ENCODE data around the gene MAP4K4.

Gene MAP4K4

GRCh38 chr2:101844055-101844635 lies 146.6 kb downstream of the MAP4K4 start:
- DNase-seq: no peak

- DNase-seq: no peak
Observed at GRCh38 chr2:101846973-101847372, 149.5 kb downstream of the MAP4K4 start.

GRCh38 chr2:101847661-101848339 lies 150.3 kb downstream of the MAP4K4 start:
- no peak for DNase-seq

DNA sequence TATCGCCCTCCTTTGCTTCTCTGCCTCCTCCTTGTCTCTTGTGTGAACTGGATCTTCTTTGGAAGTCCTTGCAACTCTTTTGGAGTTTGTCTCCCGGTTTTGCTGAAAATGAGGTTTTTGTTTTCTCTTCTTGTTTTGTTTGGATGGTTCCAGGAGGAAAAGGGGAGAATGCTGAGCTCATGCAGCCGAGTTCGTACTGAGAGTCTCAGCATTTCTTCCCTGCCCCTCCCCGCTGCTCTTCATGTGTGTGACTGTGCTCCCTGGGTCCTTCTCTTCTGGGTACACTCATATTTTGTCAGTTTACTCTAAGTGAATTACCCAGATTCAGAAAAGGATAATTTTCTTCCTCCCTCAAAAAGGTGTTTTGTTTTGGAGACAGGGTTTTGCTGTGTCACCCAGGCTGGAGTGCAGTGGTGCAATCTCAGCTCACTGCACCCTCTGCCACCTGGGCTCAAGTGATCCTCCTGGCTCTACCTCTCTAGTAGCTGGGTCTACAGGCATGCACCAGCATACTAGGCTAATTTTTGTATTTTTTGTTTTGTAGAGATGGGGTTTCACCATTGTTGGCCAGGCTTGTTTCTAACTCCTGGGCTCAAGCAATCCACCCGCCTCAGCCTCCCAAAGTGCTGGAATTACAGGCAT lies 151.4 kb downstream of the MAP4K4 start:
- no peak for DNase-seq

DNA sequence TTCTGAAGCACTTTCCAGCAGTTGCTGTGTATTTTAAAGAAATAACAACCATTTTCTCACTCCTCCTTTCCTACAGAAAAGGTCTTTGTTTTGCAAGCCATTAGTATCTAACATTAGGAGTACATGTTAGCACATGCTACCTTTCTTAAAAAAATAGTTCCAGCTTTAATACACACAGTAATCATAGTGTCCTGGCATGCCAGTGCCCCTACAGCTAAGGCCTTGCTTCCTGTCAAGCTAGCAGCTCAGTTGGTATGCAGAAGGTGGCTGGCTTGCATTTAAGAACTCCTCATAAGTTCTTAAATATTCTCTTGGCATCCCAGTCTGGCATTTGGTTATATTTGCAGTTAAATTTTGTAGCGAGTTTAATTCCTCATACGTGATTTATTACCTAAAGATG lies 152.9 kb downstream of the MAP4K4 start:
- no peak for DNase-seq

DNA sequence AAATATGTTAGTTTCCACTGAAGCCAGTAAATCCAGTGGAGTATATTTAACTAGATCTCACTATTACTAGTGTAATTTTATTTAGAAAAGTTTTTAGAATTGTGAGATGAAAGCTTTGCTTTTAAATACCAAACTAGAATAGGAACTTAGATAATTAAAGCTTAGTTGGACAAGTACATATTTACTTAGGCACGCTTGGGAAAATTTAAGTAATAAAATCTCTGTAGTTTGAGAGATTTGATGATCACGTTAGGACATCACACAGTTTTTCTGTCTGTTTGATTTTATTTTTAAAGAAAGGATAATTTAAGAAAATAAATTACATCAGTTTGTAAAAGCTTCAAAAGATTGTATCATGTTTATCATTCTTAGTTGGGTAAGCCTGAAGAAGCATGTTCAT lies 153.5 kb downstream of the MAP4K4 start:
- DNase-seq: no peak

GRCh38 chr2:101852824-101853223 lies 155.3 kb downstream of the MAP4K4 start:
- DNase-seq: no peak

DNA sequence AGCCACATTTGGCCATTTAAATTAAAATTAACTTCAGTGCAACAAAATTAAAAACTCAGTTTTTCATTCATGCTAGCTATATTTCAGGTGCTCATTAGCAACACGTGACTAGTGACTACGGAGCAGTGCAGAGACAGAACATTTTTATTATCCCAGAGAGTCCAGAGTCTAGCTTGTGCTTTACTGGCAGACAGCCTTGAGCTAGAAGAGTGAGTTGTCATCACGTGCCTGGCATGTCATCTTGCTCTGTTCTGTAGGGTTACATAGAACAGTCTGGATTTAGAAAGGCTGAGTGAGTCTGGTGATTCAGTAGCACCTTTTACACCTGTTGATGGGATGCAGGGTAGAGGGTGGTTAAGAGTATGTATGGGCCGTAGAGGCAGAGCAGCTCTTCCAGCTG lies 157.4 kb downstream of the MAP4K4 start:
- DNase-seq: no peak

DNA sequence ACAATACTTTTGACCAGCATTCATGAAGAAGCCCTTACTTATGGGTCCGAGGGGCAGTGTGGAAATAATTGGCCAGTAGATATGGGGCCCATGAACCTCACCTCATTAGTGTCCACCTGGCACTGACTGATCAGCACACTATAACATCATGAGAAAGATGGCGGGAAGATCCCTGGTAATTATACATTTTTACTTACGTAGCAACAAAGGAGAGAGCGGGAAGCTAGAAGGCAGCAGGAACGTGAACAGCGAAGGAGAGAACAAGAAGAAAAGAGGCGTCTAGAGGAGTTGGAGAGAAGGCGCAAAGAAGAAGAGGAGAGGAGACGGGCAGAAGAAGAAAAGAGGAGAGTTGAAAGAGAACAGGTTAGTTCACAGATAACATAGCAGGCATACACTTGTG lies 158.3 kb downstream of the MAP4K4 start:
- no peak for DNase-seq

- DNase-seq: no peak
Observed at GRCh38 chr2:101858246-101858645, 160.7 kb downstream of the MAP4K4 start.

DNA sequence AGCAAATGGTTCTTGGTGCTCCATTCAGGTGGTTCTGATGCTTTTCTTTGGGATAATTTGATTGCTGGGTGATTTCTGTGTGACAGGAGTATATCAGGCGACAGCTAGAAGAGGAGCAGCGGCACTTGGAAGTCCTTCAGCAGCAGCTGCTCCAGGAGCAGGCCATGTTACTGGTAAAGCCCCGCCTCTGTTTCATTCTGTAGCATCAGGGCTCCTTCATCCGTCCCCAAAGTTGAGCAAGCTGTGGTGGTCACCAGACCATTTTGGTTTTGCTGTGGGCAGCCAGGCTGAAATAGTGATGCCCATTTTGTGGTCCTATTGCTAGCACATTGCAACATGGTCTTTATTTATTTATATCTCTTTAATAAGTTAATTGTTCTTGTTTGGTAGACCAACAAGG lies 161.4 kb downstream of the MAP4K4 start:
- no peak for DNase-seq

DNA sequence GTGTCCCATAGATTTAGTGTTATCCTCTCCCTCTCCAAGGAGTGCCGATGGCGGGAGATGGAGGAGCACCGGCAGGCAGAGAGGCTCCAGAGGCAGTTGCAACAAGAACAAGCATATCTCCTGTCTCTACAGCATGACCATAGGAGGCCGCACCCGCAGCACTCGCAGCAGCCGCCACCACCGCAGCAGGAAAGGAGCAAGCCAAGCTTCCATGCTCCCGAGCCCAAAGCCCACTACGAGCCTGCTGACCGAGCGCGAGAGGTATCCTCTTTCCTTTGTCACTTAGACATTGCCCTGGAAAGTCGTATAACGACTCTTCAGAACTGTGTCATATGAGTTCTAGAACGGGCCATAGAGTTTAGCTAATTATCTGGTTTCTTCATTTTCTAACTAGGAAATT lies 162.1 kb downstream of the MAP4K4 start:
- no peak for DNase-seq

DNA sequence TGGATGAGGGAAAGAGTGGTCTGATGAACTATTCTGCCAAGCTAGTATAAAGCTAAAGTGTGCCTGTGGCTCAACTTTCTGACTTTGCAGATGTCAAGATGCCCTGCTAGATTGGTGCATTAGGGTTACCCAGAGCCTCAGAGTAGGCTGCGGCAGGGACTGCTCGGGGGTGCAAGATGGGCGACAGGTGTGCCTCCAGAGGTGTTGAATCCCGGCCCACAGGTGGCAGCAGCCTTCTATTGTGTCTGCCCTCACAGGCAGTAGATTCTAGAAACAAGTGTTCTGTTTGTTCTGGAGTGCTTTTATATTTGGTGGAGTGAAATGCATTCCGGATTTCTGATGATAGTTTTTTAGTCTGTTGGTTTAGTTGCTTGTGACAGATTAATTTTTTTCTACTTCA lies 162.7 kb downstream of the MAP4K4 start:
- DNase-seq: no peak

- no peak for DNase-seq
Observed at GRCh38 chr2:101860782-101861181, 163.3 kb downstream of the MAP4K4 start.

DNA sequence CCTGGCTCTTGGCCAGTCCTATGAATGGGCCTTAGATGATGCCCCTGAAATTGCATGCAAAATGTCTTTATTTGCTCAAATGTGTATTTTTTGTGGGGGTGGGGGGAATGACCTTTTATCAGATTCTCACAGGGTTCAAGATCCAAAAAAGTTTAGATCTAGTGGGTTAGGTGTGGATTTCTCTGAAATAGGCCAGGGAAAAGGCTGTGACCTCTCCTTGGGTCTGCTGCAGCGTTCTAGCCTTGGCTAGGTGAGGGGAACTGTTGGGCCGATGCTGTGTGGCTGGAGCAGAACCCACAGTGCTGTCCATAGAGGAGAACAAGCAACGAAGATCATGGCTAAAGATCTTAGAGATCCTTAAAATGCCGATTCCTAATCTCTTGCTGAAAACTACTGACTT lies 163.9 kb downstream of the MAP4K4 start:
- no peak for DNase-seq

GRCh38 chr2:101863534-101863933 lies 166.0 kb downstream of the MAP4K4 start:
- no peak for DNase-seq

GRCh38 chr2:101864426-101864825 lies 166.9 kb downstream of the MAP4K4 start:
- no peak for DNase-seq

DNA sequence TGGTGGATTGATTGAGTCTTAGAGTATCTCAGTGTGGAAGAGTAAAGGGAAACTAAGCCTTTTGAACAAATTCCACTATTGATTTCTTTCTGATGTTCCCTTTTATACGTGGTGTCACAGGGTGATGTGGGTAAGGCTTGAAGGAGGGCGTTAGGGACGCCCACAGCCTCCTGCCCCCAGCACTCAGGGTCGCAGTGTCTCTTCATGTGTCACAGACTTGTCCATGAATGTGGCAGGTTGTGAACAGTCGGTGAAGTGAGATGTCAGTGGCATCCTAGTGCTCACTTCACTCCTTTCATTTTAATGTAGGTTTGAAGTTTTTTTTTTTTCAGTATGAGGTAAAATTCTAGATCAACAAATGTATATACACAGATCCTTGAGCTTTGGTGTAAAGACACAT lies 171.0 kb downstream of the MAP4K4 start:
- DNase-seq: no peak

DNA sequence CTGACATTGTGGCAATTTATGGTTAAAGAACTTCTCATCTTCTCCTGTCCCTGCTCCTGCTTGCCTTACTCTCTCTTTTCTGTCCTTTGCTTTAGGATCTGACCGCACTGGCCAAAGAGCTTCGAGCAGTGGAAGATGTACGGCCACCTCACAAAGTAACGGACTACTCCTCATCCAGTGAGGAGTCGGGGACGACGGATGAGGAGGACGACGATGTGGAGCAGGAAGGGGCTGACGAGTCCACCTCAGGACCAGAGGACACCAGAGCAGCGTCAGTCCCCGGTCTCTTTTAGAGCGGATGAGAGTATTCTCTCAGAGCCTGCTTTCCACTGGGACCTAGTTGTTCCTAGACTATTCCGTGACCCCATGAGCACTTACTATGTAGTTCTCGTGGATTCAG lies 172.0 kb downstream of the MAP4K4 start:
- DNase-seq: no peak

DNA sequence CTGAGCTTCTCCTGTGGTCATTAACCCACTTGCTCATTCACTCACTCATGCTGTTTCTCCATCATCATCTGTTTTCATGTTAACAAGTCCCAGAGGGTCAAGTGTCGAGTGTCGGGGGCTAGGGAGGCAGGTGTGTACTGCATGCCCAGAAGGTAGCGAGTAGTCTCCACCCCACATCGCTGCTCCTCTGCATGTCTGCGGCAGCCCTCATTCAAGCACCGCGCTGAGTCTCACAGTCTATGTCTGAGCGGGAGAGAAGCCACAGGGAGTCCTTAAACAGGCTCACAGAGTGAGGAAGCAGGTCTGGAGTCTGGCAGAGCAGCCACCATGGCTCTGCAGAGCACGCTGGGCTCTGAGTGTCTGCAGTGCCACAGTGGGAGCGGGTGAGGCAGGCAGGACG lies 172.9 kb downstream of the MAP4K4 start:
- no peak for DNase-seq

- DNase-seq: no peak
Observed at GRCh38 chr2:101871480-101871879, 174.0 kb downstream of the MAP4K4 start.

GRCh38 chr2:101872480-101872879 lies 175.0 kb downstream of the MAP4K4 start:
- DNase-seq: no peak

DNA sequence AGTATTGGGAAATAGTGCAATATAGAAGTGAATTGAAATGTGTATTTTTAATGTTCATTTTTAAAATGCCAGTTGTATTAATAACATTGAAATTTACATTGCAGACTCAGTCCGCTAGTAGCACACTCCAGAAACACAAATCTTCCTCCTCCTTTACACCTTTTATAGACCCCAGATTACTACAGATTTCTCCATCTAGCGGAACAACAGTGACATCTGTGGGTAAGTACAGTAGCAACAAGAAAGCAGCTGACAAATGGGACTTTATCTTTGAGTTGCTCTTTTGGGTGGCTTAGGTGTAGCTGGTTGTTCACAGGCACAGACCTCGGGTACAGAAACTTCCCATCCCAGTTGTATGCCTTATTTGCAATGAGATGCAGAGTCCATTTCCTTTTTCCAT lies 176.0 kb downstream of the MAP4K4 start:
- no peak for DNase-seq

DNA sequence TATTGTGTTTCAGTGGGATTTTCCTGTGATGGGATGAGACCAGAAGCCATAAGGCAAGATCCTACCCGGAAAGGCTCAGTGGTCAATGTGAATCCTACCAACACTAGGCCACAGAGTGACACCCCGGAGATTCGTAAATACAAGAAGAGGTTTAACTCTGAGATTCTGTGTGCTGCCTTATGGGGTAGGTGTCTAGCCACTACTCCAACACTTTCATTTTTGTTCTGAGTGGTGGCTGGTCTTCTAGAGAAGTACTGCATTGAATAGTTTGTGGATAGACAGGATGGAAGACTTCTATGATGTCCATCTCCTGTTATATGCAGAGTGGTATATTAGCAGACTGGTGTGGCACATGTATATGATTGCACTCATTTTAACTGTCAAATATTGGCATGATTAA lies 176.6 kb downstream of the MAP4K4 start:
- DNase-seq: no peak

DNA sequence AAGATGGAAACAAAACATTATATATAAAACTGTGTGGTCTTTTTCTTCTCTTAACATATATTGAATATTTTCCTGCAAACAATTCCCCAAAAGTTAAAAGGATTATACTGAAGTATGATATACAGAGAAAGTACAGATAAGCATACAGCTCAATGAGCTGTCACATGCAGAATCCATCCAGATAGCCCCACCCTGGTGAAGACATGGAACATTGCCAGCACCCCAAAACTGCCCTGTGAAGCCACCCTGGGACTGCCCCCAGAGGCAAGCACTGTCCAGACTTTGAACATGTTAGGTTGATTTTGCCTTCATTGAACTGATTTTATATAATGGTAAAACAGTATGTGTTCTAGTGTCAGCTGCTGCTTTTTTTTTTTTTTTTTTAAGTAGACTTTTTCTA lies 182.0 kb downstream of the MAP4K4 start:
- no peak for DNase-seq
